Measurements from ENCODE around the gene VSIG10L2. TPM values are rescaled to one million over a fixed set of nuclear protein-coding genes. Genes with fewer than 3 reads are reported as not detected.
A peak's percentile ranks its signal among the peaks of the same experiment; 100 is the strongest.

VSIG10L2 gene
- total RNA-seq, 4 donors from 2014 or later, result 1.4 to 7.2 (median 4.5) TPM

- H3K4me3 ChIP-seq (ENCODE audit: low read depth, poor library complexity, severe bottlenecking), result no peak overlapping the region
- 78 to 84% methylated on average over 13 of the region's 13 CpGs for WGBS, 2 donors
- no peak for DNase-seq (ENCODE audit: low spot score in 2 of 2)
- no peak for TF ChIP-seq CTCF (IDR thresholded peaks at IDR 0.05)
- no peak for TF ChIP-seq POLR2A (IDR thresholded peaks at IDR 0.05)
- intact Hi-C loops (cut with DNase I; ENCODE audit: low total_unique reads), result no loop called here
Observed at GRCh38 chr11:125918140-125918840, 27.6 kb upstream of the VSIG10L2 start.

GRCh38 chr11:125921042-125921441, 24.8 kb upstream of the VSIG10L2 start:
- 86 to 90% methylated on average over 9 of the region's 9 CpGs for WGBS, 2 donors
- H3K4me3 ChIP-seq (ENCODE audit: low read depth, poor library complexity, severe bottlenecking), result no peak overlapping the region
- DNase-seq (ENCODE audit: low spot score in 2 of 2), result no peak
- TF ChIP-seq POLR2A (IDR thresholded peaks at IDR 0.05), result no peak
- no peak for TF ChIP-seq CTCF (IDR thresholded peaks at IDR 0.05)
- intact Hi-C loops (cut with DNase I; ENCODE audit: low total_unique reads), result loop anchor here (5.0 kb wide), 1 partner anchor 271 kb away; no protein-coding TSS in a partner anchor

DNA sequence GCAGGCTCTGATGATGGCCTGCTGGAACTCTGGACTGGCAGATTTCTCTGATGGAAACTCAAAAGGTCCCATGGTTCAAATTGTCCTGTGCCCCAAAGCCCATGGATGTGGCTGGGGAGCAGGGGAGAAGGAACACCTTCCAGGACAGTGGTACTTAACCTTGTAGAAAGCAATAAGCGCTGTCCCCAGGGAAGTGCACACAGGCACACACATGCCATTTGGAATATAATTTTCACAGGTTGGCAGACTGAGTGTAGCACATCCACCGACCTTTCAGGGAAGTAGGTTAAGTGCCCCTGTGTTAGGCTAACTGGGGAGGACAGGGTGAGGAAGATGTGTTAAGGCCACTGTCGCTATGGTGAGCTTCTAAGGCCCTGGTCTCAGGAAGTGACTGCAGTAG, 23.7 kb upstream of the VSIG10L2 start:
- 81 to 87% methylated on average over 3 of the region's 3 CpGs for WGBS, 2 donors
- DNase-seq (ENCODE audit: low spot score in 2 of 2), result no peak
- TF ChIP-seq CTCF (IDR thresholded peaks at IDR 0.05) (no peak), POLR2A (IDR thresholded peaks at IDR 0.05) (no peak)
- intact Hi-C loops (cut with DNase I; ENCODE audit: low total_unique reads), result loop anchor here (5.0 kb wide), 1 partner anchor 270 kb away; no protein-coding TSS in a partner anchor
- no peak overlapping the region for H3K4me3 ChIP-seq (ENCODE audit: low read depth, poor library complexity, severe bottlenecking)

DNA sequence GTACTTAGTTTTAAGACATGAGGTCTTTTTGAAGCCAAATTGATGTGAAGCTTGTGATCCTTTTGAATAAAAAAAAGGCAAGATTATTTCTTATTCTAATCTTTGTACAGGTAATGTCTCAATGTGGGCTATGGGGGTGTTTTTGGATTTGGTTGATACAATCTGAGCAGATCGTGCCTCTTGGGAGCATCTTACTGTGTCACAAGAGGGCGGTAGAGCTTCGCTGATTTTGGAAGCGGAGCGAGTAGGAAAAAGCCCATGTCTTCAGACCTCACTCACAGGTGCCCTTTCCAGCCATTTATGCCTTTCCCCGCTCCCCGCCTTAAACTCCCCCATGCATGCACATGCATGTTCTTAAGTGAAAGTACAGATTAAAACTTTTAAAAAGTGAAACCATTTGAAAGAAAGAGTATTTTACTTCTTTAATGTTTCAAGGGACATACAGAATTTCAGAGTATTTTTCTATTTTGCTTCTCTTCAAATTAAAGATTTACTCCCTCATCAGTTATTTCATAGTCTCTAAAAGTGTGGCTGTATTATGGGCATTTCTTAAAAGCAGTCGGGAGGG, 22.7 kb upstream of the VSIG10L2 start:
- intact Hi-C loops (cut with DNase I; ENCODE audit: low total_unique reads), result loop anchor here (5.0 kb wide), 1 partner anchor 269 kb away; no protein-coding TSS in a partner anchor
- H3K4me3 ChIP-seq (ENCODE audit: low read depth, poor library complexity, severe bottlenecking), result no peak overlapping the region
- DNase-seq (ENCODE audit: low spot score in 2 of 2), result peak; percentile 70 to 88
- 5 to 7% methylated on average over 8 of the region's 8 CpGs for WGBS, 2 donors
- TF ChIP-seq POLR2A (IDR thresholded peaks at IDR 0.05) (no peak), CTCF (IDR thresholded peaks at IDR 0.05) (peak in 1 of 3 donors; percentile 32)

DNA sequence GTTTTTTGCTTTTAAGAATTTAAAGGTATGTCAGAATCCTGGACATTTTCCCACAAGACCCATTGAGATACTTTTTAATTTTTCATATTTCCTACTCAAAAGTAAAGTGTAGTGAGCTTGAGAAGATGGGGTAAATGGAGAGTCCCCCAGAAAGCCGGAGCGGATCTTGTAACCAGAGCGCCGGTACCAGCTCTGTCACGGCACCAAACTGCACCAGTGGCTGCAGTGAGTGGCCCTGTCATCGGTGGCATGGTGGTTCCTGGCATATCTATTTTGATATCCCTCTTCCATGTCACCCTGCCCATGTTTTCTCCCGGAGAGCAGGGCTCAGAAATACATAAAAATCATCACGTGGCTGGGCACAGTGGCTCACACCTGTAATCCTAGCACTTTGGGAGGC, 22.2 kb upstream of the VSIG10L2 start:
- intact Hi-C loops (cut with DNase I; ENCODE audit: low total_unique reads), result loop anchor here (5.0 kb wide), 1 partner anchor 269 kb away; no protein-coding TSS in a partner anchor
- peak in 1 of 2 donors; percentile 57 for DNase-seq (ENCODE audit: low spot score in 2 of 2)

More for the DNA sequence above, 22.2 kb upstream of the VSIG10L2 start:
- no peak overlapping the region for H3K4me3 ChIP-seq (ENCODE audit: low read depth, poor library complexity, severe bottlenecking)
- no peak for TF ChIP-seq CTCF (IDR thresholded peaks at IDR 0.05)
- no peak for TF ChIP-seq POLR2A (IDR thresholded peaks at IDR 0.05)
- 87 to 94% methylated on average over 8 of the region's 8 CpGs for WGBS, 2 donors
